GM18870 (cell line): ENCODE results near the gene SLC5A4.
"Not testable (repeated sequence)": the region's sequence is repeated elsewhere in the genome, so short reads cannot be mapped to it uniquely, and the experiment has no call there.

Experiments used
- ATAC-seq: cut with Tn5 transposase; IDR thresholded peaks from one replicate; pipeline ENCODE4 v1.9.1; 2021; ENCODE audit warnings: moderate library complexity; ENCODE audit not compliant: unreplicated experiment

SLC5A4 gene

DNA sequence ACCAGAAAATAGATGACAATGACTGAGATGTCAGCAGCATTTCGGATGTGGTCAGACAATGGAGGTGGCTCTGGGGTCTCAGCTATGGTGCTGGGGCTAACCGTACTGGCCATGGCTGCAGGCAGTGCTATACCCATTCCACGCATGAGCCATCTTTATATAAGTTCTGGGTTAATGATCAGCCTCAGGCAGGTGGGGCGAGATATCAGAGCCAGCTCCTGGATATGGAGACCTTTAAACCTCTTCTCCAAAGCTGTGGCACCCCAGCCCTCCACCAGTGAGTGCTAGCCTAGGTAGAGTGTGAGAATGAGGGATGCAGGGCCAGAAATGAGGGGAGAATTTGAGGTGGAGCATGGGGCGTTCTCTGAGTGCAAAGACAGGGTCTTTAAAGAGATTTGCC lies at the start of gene SLC5A4:
SLC5A4 (minus strand) TSS at position 131 of the 400 bp plus-strand sequence; CDS start at position 113, 18 bp downstream.
- no peak for ATAC-seq

DNA sequence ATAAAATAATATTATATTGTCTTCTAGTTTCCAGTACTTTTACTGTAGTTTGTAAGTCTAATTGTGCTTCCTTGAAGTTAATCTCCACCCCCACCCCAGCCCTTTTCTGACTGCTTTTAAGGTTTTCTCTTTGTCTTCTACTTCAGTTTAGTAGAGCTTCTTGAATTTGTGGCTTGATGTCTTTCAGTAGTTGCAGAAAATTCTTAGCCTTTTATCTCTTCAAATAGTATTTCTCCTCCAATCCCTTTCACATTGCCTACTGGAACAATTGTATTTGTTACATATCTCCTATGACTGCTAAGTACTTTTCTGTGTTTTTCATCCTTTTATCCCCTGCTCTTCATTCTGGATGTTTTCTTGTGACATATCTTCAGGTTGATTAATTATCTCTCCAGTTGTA lies 38.8 kb upstream of the SLC5A4 start:
- ATAC-seq = not testable (repeated sequence)

DNA sequence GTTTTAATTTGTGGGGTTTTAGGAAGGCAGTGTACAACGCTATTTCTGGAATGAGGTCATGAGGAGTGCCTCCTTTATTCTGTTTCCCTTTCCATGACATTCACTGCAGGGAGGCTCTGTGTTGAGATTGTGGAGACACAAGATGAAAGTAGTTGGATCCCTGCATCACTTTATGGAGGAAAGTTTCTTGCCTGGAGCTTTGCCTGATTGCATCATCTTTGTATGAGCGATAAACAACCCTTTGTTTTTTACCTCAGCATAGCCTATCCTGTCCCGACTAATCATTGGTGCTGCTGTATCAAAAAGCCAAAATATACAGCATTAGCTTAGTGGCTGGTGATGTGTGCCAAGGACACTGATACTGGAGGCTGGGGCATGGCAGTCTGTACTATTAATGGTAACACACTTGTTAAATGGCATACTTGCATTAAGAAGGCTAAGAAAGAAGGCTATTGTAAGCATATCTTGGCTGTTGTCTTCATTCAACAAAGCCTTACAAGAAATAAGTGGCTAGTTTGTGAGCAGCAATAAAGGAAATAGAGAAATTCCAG lies 31.2 kb upstream of the SLC5A4 start:
- no peak for ATAC-seq

- ATAC-seq = no peak
Observed at GRCh38 chr22:32281072-32281471, 25.9 kb upstream of the SLC5A4 start.

DNA sequence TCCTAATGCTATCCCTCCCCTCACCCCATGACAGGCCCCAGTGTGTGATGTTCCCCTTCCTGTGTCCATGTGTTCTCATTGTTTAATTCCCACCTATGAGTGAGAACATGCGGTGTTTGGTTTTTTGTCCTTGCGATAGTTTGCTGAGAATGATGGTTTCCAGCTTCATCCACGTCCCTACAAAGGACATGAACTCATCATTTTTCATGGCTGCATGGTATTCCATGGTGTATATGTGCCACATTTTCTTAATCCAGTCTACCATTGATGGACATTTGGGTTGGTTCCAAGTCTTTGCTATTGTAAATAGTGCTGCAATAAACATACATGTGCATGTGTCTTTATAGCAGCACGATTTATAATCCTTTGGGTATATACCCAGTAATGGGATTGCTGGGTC lies 20.2 kb upstream of the SLC5A4 start:
- not testable (repeated sequence) for ATAC-seq

- no peak for ATAC-seq
Observed at GRCh38 chr22:32271389-32271788, 16.2 kb upstream of the SLC5A4 start.

DNA sequence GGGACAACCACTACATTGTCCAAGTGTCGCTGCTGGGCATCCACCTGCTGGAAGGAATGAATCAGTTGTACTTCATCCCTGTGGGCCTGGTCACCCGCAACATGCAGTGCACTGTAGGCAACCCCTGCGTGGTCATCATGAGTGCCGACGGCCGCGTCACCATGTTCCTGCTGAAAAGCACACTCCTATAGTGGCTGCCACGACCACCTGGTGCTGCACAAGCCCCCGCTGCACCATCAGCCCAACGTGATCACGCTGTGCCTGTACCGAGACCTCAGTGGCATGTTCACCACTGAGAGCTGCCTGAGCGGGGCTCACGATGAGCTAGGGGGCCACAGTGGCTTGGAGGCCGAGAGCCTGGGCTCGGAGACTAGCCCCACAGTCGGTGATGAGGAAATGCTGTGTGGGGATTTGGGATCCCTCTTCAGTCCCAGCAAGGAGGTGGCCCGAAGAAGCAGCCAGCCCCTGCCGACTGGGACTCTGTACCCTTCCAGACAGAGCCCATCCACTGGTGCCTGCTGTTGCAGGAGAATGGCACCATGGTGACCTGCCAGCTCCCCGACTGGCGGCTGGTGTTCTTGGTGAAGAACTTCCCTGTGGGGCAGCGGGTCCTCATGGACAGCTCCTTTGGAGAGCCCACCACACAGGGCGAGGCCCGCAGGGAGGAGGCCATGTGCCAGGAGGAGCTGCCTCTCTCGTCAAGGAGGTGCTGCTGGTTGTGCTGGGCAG lies 15.7 kb upstream of the SLC5A4 start:
- ATAC-seq = no peak

DNA sequence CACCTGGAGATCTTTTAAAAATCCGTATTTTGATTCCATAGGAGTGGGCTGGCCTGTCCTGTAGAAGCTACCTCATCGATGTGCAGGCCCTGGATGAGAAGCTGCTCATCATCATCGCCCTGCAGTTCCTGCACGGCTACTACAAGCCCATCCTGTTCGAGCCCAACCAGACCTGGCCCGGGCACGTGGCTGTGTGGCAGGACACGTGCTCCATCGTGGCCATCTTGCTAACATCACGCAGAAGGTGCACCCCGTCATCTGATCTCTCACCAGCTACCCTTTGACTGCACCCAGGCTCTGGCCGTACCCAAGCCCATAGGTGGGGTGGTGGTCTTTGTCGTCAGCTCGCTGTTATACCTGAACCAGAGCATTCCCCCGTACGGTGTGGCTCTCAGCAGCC lies 14.2 kb upstream of the SLC5A4 start:
- ATAC-seq = no peak

GRCh38 chr22:32267011-32267410 lies 11.9 kb upstream of the SLC5A4 start:
- no peak for ATAC-seq

DNA sequence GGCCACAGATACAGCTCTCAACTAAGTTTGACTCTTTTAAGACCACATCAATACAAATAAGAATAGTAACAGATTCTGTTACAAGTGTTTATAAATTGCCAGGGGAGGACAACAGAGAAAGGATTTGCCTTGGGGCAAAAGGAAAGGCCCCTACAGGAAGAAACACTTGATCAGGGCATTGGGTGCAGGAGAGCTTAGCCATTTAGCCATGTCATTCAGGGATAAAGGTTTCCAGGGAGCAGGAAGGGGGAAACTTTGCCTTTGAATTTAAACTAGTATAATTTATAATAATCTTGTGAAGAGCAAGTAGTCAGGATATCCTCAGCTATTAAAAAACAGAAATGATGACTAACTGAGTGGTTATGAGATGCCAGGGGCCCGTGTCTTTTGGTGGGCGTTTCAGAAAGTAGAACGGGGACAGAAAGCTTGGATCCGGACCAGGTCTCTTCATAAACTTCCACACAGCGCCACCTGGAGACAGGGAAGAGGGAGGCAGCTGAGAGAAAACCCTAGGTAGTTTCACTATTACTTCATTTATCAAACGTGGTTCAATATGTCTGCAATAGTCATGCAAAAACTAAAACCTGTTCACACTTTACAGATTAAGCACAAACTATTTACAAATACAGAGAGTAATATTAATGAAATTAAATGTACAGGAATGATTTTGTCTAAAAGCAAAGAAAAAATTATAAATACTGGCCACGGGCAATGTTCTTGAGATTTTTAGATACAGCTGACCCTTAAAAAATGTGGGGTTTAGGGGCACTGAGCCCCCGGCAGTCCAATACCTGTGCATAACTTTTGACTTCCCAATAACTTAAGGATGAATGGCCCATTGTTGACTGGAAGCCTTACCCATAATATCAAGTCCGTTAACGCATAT lies 11.0 kb upstream of the SLC5A4 start:
- ATAC-seq = no peak

DNA sequence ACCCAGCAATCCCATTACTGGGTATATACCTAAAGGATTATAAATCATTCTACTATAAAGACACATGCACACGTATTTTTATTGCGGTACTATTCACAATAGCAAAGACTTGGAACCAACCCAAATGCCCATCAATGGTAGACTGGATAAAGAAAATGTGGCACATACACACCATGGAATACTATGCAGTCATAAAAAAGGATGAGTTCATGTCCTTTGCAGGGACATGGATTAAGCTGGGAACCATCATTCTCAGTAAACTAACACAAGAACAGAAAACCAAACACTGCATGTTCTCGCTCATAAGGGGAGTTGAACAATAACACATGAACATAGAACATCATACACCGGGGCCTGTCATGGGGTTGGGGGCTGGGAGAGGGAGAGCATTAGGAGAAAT lies 8.5 kb upstream of the SLC5A4 start:
- not testable (repeated sequence) for ATAC-seq

GRCh38 chr22:32261306-32261705 lies 6.2 kb upstream of the SLC5A4 start:
- no peak for ATAC-seq

DNA sequence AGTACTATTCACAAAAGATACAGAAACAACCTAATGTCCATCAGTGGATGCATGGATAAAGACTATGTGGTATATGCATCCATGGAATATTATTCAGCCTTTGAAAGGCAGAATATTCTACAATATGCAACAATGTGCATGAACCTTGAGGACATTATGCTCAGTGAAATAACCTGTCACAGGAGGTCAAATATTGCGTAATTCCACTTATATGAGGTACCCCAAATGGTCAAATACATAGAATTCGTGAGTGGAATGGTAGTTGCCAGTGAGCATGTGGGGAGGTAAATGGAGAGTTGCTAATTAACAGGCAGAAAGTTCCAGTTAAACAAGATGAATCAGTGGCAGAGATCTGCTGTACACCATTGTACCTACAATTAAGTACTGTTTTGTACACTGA lies 3.6 kb upstream of the SLC5A4 start:
- ATAC-seq = no peak

- no peak for ATAC-seq
Observed at GRCh38 chr22:32255726-32256125, 579 bp upstream of the SLC5A4 start.

GRCh38 chr22:32249231-32249630 lies 5.9 kb downstream of the SLC5A4 start:
- ATAC-seq = no peak

GRCh38 chr22:32248276-32248675 lies 6.9 kb downstream of the SLC5A4 start:
- no peak for ATAC-seq

- no peak for ATAC-seq
Observed at GRCh38 chr22:32246166-32246565, 9.0 kb downstream of the SLC5A4 start.

DNA sequence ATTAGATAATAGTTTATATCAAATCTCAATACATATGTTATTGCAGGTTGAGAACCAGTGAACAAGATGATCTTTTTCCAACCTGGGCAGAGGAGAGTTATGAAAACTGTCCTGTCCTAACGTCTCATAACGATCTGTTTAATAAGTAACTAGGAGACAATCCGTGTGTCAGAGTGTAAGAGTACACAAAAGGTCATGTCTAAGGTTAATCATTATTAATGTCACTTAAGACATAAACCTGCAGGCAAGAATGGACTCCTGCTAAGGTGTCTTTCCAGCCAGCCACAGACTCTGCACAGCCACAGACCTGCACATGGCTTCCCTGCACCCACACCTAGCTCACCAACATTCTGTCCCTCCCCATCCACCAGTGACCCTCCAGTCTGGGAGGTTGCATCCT lies 10.1 kb downstream of the SLC5A4 start:
- ATAC-seq = no peak

DNA sequence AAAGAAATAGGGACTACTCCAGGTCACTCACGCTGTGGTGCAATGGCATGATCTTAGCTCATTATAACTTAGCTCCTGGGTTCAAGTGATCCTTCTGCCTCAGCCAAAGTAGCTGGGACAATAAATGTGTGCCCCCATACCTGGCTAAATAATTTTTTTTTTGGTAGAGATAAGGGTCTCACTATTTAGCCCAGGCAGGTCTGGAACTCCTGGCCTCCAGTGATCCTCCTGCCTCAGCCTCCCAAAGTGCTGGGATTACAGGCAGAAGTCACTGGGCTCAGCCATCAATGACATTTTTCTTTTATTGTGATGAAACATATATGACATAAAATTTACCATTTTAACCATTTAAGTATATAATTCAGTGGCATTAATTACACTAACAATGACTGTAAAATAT lies 10.6 kb downstream of the SLC5A4 start:
- no peak for ATAC-seq

- no peak for ATAC-seq
Observed at GRCh38 chr22:32240461-32240860, 14.7 kb downstream of the SLC5A4 start.

DNA sequence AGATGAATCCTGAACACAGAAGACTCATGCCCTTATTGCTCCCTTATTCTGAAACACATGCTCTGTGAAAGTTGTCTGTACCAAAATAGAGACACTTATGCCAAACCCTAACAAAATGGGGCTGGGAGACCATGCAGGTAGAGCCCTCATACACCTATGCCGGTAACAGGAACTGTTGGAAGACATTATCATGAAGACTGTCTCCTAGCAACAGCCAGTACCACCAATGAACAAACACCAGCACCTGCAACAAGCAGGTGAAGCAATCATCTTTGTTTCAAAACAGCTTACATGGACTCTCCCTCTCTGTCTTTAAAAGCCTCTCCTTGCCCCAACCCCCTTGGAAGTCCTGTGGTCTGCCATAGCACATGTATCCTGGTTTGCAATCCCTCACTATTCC lies 17.2 kb downstream of the SLC5A4 start:
- ATAC-seq = no peak

DNA sequence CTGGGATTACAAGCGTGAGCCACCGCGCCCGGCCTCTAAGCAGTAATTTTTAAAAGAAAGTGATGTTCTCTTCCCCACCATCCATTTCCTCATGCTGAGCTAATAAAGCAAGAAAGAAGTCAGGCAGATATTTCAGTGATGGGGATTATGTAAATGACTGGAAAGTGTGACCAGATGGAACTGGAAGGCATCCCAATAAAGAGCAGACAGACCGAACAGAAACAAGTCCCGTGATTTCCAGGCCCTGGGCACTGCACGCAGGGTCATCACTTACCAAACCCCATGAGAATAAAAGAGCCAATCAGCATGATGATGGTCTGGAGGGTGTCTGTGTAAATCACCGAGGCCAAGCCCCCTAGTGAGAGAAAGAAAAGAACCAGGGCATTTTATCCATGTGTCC lies 18.2 kb downstream of the SLC5A4 start:
- ATAC-seq = no peak
